HepG2 (cell line): Measurements from ENCODE around the gene FAM161A. TPM values are rescaled to one million over a fixed set of nuclear protein-coding genes. Genes with fewer than 3 reads are reported as not detected.

Experiments
- CREBL2 ChIP-seq: sonication (generic); formaldehyde crosslinking; IDR thresholded peaks from 2 replicates; pipeline ENCODE4 v1.8.1; 2023; ENCODE audit warnings: missing genetic modification reagents, mild to moderate bottlenecking, borderline replicate concordance
- DMAP1 ChIP-seq: IDR thresholded peaks from 2 replicates; pipeline ENCODE4 v1.6.1; 2016
- GPN1 ChIP-seq: sonication (generic); formaldehyde crosslinking; IDR thresholded peaks from 2 replicates; pipeline ENCODE4 v1.5.1; 2020; ENCODE audit warnings: missing genetic modification reagents, borderline replicate concordance
- HOXA5 ChIP-seq: sonication (generic); formaldehyde crosslinking; IDR thresholded peaks from 2 replicates; pipeline ENCODE4 v1.4.0; 2020; ENCODE audit warnings: missing genetic modification reagents
- IKZF1 ChIP-seq: fragments of 450-650 bp; IDR thresholded peaks from 2 replicates; pipeline ENCODE4 v1.7.1; 2016
- JARID2 ChIP-seq: sonication (generic); formaldehyde crosslinking; IDR thresholded peaks from 2 replicates; pipeline ENCODE4 v1.8.1; 2023; ENCODE audit warnings: missing genetic modification reagents, inconsistent platforms; ENCODE audit not compliant: insufficient replicate concordance
- KMT2A ChIP-seq: sonication (generic); formaldehyde crosslinking; IDR thresholded peaks from 2 replicates; pipeline ENCODE4 v1.4.0; 2020; ENCODE audit warnings: missing genetic modification reagents
- MXI1 ChIP-seq: IDR thresholded peaks from 3 replicates; pipeline ENCODE4 v1.6.1; 2012; ENCODE audit warnings: low read depth, low read length, inconsistent platforms, borderline replicate concordance
- NFIC ChIP-seq: IDR thresholded peaks from 2 replicates; pipeline ENCODE4 v1.6.1; 2012; ENCODE audit warnings: mild to moderate bottlenecking, low read length, inconsistent platforms
- NR2F6 ChIP-seq, 2 experiments: IDR thresholded peaks; 2 replicates each; pipeline ENCODE4 v1.6.1; 2016; ENCODE audit warnings: antibody characterized with exemption in 1 of 2, mild to moderate bottlenecking in 1 of 2
- RFX5 ChIP-seq: IDR thresholded peaks from 2 replicates; pipeline ENCODE4 v1.6.1; 2011; ENCODE audit warnings: low read depth, low read length, improper control_type of control experiment
- SIX4 ChIP-seq: sonication (generic); formaldehyde crosslinking; IDR thresholded peaks from 2 replicates; pipeline ENCODE4 v1.4.0; 2020; ENCODE audit warnings: missing genetic modification reagents
- SMYD3 ChIP-seq: sonication (generic); formaldehyde crosslinking; IDR thresholded peaks from 2 replicates; pipeline ENCODE4 v1.8.1; 2023; ENCODE audit warnings: mild to moderate bottlenecking, missing genetic modification reagents
- TERF1 ChIP-seq: sonication (generic); formaldehyde crosslinking; IDR thresholded peaks from 2 replicates; pipeline ENCODE4 v1.8.0; 2022; ENCODE audit warnings: mild to moderate bottlenecking, missing genetic modification reagents, moderate library complexity
- ZBTB1 ChIP-seq: sonication (generic); formaldehyde crosslinking; IDR thresholded peaks from 2 replicates; pipeline ENCODE4 v1.4.0; 2020; ENCODE audit warnings: missing genetic modification reagents, borderline replicate concordance
- ZEB1 ChIP-seq: IDR thresholded peaks from 2 replicates; pipeline ENCODE4 v1.6.1; 2012; ENCODE audit warnings: mild to moderate bottlenecking, low read depth, inconsistent platforms; ENCODE audit not compliant: insufficient replicate concordance
- ZIK1 ChIP-seq: sonication (generic); formaldehyde crosslinking; IDR thresholded peaks from 2 replicates; pipeline ENCODE4 v1.5.0; 2020; ENCODE audit warnings: mild to moderate bottlenecking, low read depth, missing genetic modification reagents, borderline replicate concordance
- ZNF652 ChIP-seq: IDR thresholded peaks from 2 replicates; pipeline ENCODE4 v1.6.1; 2016; ENCODE audit warnings: low read depth, borderline replicate concordance
- ZXDC ChIP-seq: sonication (generic); formaldehyde crosslinking; IDR thresholded peaks from 2 replicates; pipeline ENCODE4 v1.5.0; 2020; ENCODE audit warnings: mild to moderate bottlenecking, missing genetic modification reagents
- polyA plus RNA-seq, 8 experiments: library from polyadenylated mRNA; depleted of rRNA in 3 of 8; stranded (reverse) in 7 of 8; unstranded in 1 of 8; fragments of >200 nt; fragmentation: Illumina TruSeq in 4 of 8; extraction: Trizol in 4 of 8; gene quantifications; 2 replicates each; pipeline versions ENCODE4 v1.2.1 to v1.2.3, GENCODE V29; 2011 to 2016; ENCODE audit warnings: low read depth in 4 of 8, missing spikeins in 1 of 8, mixed read lengths in 1 of 8; ENCODE audit not compliant: insufficient read depth in 1 of 8
- total RNA-seq, 5 experiments: library from RNA; depleted of rRNA; stranded (reverse); fragments of >200 nt; fragmentation: Illumina TruSeq; extraction: Trizol; gene quantifications; 2 replicates each; pipeline ENCODE4 v1.2.3, GENCODE V29; 2016; ENCODE audit warnings: low read depth in 1 of 5
- TF ChIP-seq, protein P1 (sequence below): sonication (generic); formaldehyde crosslinking; IDR thresholded peaks from 2 replicates; pipeline ENCODE4 v1.9.0; 2021; ENCODE audit warnings: mild to moderate bottlenecking, missing genetic modification reagents

FAM161A gene
- total and polyA plus RNA-seq, 2 of the 13 experiments (the other 11 are each of a cell fraction or from before 2014, with no cell fraction given), result 2.7 to 3.4 TPM

DNA sequence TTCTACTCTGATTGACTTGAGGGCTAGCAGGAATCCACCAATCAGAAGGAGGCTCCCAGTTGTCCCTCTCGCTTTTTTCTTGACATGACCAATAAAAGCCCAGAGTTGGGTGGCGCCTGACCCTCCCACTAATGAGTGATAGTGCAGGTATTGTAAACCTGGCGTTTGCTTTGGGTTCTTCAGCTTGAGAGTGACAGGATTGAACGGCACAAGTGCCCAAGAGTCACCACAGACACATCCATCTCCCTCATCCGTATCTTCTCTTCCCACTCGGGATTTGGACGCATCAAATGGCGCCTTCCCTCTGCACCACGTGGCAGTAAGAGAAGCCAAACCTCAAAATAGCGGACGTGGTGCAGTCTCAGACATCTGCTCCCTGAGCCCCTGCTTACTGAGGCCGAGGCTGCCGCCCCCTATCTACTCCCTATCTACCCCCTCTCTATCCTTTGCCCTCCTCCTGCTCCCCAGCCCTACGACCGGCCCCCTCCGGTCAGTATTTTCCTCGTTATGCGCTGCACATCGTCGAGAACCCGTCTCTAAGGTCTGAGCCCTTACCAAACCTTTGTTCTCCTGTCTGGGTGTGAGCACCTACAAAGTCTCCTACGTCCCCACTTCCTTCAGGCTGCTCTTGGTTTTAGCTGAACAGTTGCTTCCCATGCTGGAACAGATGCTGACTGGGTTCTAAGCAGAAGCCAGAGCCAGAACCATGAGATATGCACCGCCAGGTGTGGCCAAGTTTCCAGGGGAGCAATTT, 881 bp upstream of the FAM161A start (continued):
- TF ChIP-seq SMYD3, result peak; percentile 13; the same call in 1 of the 2 replicates
- TF ChIP-seq ZNF652 (CRISPR knock-in tag), result no peak
- TF ChIP-seq DMAP1 (CRISPR knock-in tag), result peak; percentile 91
- TF ChIP-seq, protein P1, sequence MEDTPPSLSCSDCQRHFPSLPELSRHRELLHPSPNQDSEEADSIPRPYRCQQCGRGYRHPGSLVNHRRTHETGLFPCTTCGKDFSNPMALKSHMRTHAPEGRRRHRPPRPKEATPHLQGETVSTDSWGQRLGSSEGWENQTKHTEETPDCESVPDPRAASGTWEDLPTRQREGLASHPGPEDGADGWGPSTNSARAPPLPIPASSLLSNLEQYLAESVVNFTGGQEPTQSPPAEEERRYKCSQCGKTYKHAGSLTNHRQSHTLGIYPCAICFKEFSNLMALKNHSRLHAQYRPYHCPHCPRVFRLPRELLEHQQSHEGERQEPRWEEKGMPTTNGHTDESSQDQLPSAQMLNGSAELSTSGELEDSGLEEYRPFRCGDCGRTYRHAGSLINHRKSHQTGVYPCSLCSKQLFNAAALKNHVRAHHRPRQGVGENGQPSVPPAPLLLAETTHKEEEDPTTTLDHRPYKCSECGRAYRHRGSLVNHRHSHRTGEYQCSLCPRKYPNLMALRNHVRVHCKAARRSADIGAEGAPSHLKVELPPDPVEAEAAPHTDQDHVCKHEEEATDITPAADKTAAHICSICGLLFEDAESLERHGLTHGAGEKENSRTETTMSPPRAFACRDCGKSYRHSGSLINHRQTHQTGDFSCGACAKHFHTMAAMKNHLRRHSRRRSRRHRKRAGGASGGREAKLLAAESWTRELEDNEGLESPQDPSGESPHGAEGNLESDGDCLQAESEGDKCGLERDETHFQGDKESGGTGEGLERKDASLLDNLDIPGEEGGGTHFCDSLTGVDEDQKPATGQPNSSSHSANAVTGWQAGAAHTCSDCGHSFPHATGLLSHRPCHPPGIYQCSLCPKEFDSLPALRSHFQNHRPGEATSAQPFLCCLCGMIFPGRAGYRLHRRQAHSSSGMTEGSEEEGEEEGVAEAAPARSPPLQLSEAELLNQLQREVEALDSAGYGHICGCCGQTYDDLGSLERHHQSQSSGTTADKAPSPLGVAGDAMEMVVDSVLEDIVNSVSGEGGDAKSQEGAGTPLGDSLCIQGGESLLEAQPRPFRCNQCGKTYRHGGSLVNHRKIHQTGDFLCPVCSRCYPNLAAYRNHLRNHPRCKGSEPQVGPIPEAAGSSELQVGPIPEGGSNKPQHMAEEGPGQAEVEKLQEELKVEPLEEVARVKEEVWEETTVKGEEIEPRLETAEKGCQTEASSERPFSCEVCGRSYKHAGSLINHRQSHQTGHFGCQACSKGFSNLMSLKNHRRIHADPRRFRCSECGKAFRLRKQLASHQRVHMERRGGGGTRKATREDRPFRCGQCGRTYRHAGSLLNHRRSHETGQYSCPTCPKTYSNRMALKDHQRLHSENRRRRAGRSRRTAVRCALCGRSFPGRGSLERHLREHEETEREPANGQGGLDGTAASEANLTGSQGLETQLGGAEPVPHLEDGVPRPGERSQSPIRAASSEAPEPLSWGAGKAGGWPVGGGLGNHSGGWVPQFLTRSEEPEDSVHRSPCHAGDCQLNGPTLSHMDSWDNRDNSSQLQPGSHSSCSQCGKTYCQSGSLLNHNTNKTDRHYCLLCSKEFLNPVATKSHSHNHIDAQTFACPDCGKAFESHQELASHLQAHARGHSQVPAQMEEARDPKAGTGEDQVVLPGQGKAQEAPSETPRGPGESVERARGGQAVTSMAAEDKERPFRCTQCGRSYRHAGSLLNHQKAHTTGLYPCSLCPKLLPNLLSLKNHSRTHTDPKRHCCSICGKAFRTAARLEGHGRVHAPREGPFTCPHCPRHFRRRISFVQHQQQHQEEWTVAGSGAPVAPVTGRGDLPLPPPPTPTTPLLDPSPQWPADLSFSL, result 0 out of 2 replicates have a peak, but pooled peaks have one; percentile 36
- TF ChIP-seq CREBL2 (CRISPR knock-in tag), result no peak; the same call in 1 of the 2 replicates
- TF ChIP-seq NFIC, result no peak
- TF ChIP-seq ZIK1 (CRISPR knock-in tag), result no peak
- TF ChIP-seq RFX5, result peak; percentile 29; the same call in 1 of the 2 replicates
- TF ChIP-seq MXI1, result peak; percentile 62; the same call in 1 of the 3 replicates
- peak; percentile 67; the same call in 1 of the 2 replicates for TF ChIP-seq KMT2A (CRISPR knock-in tag)
- TF ChIP-seq IKZF1, result no peak
- no peak; the same call in 1 of the 2 replicates for TF ChIP-seq HOXA5 (CRISPR knock-in tag)
- TF ChIP-seq JARID2 (CRISPR knock-in tag), result no peak
- no peak for TF ChIP-seq TERF1 (CRISPR knock-in tag)
- TF ChIP-seq SIX4, result peak; percentile 4; the same call in 1 of the 2 replicates
- TF ChIP-seq GPN1 (CRISPR knock-in tag), result no peak; the same call in 1 of the 2 replicates
- TF ChIP-seq NR2F6 (IDR thresholded peaks at IDR 0.05), result no peak
- no peak for TF ChIP-seq NR2F6 (CRISPR knock-in tag; IDR thresholded peaks at IDR 0.05)
- no peak for TF ChIP-seq ZEB1
- no peak; the same call in 1 of the 2 replicates for TF ChIP-seq ZXDC
- no peak for TF ChIP-seq ZBTB1
